NB4 (cell line): ENCODE data around the gene COL6A3.

Source experiments
- DNase-seq: peaks from one replicate; pipeline ENCODE4 v3.0.0; 2010; ENCODE audit warnings: low read depth
- H3K4me3 ChIP-seq: one replicate; pipeline ENCODE4 v1.5.1; 2011; ENCODE audit warnings: mild to moderate bottlenecking, low read depth, low read length, moderate library complexity
- CTCF ChIP-seq: IDR thresholded peaks from one replicate; pipeline ENCODE4 v1.5.1; 2012; ENCODE audit warnings: low read depth, low read length
- MAX ChIP-seq: IDR thresholded peaks from 2 replicates; pipeline ENCODE4 v1.6.1; 2011; ENCODE audit warnings: low read depth, low read length
- MYC ChIP-seq: IDR thresholded peaks from 2 replicates; pipeline ENCODE4 v1.6.1; 2011; ENCODE audit warnings: low read depth, low read length
- POLR2A ChIP-seq: IDR thresholded peaks from 2 replicates; pipeline ENCODE4 v1.6.1; 2011; ENCODE audit warnings: mild to moderate bottlenecking; ENCODE audit not compliant: insufficient read length; ENCODE audit errors: extremely low read depth

Gene COL6A3

GRCh38 chr2:237390235-237390634, 23.7 kb downstream of the COL6A3 start:
- TF ChIP-seq POLR2A (no peak), MAX (no peak), MYC (no peak), CTCF (no peak)
- no peak for DNase-seq

DNA sequence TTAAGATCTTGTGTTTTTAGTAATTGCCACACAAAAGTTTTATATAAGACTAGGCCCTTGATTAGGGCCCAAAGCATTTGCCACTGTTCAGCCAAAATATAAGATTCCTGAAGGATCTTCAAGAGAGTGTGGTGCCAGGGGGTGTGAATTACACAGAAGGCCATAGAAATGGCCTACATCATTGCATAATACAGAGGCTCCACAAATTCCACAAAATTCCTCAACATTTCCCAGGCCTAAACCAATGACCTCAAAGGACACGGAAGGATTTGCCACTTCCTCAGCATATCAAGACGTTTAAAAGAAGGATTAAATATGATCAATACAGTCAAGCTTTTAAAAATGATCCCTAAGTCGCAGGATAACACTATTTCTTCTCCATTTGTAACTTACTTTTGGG, 24.1 kb downstream of the COL6A3 start:
- no peak overlapping the region for H3K4me3 ChIP-seq
- TF ChIP-seq MAX: no peak
- TF ChIP-seq CTCF: no peak
- TF ChIP-seq MYC: no peak
- no peak for TF ChIP-seq POLR2A
- DNase-seq: no peak

More at GRCh38 chr2:237390235-237390634, 23.7 kb downstream of the COL6A3 start:
- H3K4me3 ChIP-seq: no peak overlapping the region

DNA sequence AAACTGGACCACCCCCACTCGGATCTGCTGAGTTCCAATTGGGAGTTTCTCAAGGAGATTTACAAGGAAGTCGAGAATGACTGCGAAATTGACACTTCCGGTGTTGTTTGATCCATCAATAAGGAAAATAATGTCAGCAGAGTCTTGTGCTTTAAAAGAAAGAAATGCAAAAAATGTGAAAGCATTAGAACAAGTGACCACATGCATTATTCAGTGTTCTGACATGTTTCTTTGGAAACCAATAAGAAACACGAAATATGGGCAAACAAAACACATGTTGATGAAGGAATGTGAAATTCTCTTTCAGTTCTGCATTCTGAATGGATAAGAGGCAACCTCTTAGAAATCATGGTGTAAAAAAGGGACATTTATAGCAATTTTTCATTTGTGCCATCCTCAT, 25.9 kb downstream of the COL6A3 start:
- H3K4me3 ChIP-seq: no peak overlapping the region
- TF ChIP-seq CTCF: no peak
- TF ChIP-seq POLR2A: no peak
- TF ChIP-seq MYC: no peak
- no peak for TF ChIP-seq MAX
- no peak for DNase-seq

- TF ChIP-seq MAX (no peak), MYC (no peak)
- no peak for DNase-seq
- H3K4me3 ChIP-seq: no peak overlapping the region
Measured at GRCh38 chr2:237384672-237385020, 29.3 kb downstream of the COL6A3 start.

GRCh38 chr2:237383991-237384671, 29.8 kb downstream of the COL6A3 start:
- TF ChIP-seq CTCF: no peak
- TF ChIP-seq MYC: no peak
- no peak for TF ChIP-seq POLR2A
- no peak for TF ChIP-seq MAX
- no peak for DNase-seq
- no peak overlapping the region for H3K4me3 ChIP-seq

GRCh38 chr2:237380768-237381167, 33.2 kb downstream of the COL6A3 start:
- DNase-seq: no peak
- TF ChIP-seq MAX: no peak
- no peak for TF ChIP-seq CTCF
- no peak for TF ChIP-seq POLR2A
- TF ChIP-seq MYC: no peak
- no peak overlapping the region for H3K4me3 ChIP-seq
